Stimulated activated CD4-positive, alpha-beta T cell treated with anti-CD3 and anti-CD28 coated beads, Interleukin-4, amount 100 ng/mL, for 4 hours (primary cell): Measurements from ENCODE around the gene AJUBA.
"Not testable (repeated sequence)": the region's sequence is repeated elsewhere in the genome, so short reads cannot be mapped to it uniquely, and the experiment has no call there.

Source experiments
- DNase-seq, 2 experiments: peaks; one replicate each; pipeline ENCODE4 v3.0.0-alpha.2; 2020

Gene AJUBA

DNA sequence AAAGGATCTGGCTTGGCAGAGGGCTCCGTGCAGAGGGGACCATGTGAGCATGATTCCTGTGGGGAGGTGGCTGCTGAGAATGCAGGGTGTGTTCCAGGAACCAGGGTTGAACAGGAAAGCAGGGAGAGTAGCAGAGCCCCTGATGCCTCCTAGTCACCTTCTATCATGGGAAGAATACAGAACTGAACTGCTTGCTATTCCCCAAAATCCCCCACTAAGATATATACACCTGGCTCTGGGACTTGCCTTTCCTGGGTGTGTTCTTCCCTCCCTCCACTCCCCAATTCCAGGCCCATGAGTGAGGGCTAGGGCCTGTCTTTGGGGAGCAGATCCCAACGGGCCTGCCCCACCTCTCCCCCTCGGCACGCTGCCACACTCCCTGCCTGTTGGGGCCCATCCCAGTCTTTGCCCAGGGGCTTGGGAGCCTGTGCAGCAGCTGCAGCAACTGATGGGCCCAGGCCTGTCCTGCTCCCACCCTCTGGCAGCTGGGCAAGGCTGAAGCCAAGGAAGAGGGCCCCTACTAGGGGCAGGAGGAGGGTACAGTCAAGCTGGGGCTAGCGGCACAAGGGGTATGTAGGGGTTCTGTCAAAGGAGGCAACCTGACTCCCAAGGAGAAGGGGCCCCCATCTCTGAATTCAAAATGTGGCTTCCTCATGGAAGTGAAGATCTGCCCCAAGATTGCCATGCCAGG is 3.2 kb downstream of the AJUBA start:
- no peak for DNase-seq

- DNase-seq = no peak
Observed at GRCh38 chr14:22978487-22978837, 3.9 kb downstream of the AJUBA start.

GRCh38 chr14:22977684-22978486 is 4.5 kb downstream of the AJUBA start:
- no peak for DNase-seq

GRCh38 chr14:22977434-22977683 is 5.0 kb downstream of the AJUBA start:
- DNase-seq = no peak

DNA sequence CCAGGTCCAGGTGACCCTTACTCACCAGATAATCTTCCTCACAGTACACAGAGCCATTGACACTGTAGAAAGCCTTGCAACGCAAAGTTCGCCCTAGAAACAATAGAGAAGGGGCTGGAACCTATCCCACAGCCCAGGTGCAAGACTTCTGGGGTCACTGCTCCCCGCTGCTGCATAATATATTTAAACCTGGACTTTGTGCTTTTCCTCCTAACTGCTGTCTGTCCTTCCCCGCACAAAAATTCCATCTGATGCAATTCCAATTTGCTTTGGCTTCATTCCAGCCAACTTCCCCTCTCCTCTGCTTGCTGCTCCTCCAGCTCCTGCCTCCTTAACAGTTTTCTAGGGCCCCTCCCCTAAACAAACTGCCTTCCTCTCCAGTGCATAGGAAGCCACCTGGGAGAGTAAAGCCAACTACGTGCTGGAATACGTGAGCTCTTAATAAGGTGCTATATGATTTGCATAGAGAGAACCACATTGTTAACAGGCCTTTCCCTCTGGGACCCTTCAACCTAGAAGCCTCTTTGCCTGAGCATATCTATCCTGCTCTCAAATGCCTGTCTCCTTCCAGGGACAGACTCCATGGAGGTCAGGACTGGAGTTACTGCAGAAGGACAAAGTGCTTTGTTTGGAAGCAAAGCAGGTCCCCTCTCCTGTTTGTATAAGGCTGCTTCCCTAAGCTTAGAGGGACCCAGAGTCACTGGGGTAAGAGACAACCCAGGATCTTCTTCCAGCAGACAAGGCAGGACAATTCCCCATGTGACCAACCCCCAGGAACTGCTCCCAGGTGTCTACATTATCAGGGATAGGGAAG is 5.5 kb downstream of the AJUBA start:
- DNase-seq = no peak

DNA sequence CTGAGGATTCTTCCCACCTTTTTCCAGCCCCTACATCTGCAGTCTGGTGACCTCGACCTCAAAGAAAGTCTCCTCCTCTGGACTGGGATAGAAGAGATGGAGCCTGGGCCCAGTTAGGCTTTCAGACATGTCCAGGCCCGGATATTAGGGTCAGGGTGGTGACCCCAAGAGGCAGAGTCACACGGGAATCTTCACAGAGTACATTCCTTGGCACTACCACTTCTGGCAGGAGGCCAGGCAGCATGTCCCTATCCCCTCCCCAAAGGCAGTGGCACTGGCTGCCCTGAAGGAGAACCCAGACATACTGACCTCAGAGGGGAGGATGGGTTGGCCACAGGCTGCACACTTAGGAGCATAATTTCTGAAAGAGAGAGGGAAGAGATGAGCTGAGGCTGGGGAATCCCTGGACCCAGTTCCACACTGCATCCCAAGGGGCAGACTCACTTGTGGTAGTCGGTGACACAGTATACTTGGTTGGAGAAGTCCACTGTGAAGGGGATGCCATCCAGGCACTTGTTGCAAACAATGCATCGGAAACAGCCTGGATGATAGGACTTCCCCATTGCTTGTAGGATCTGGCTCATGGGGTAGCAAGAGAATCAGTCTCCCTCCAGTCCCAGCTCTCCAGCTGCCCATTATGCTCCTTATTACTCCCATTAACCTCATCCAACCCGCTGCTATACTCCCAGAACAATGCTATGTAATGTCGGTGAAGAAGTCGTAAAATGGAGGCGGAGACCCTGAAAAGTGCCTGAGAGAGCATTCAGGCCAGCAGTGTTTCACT is 7.6 kb downstream of the AJUBA start:
- no peak for DNase-seq

- peak; percentile 19 to 29 for DNase-seq
Observed at GRCh38 chr14:22973217-22974032, 8.9 kb downstream of the AJUBA start.

GRCh38 chr14:22972313-22972930 is 9.9 kb downstream of the AJUBA start:
- no peak for DNase-seq

GRCh38 chr14:22971152-22971551 is 11.2 kb downstream of the AJUBA start:
- no peak for DNase-seq

- no peak for DNase-seq
Observed at GRCh38 chr14:22966783-22967269, 15.5 kb downstream of the AJUBA start.

GRCh38 chr14:22965916-22966782 is 16.2 kb downstream of the AJUBA start:
- DNase-seq = not testable (repeated sequence)

- no peak for DNase-seq
Observed at GRCh38 chr14:22962061-22962676, 20.2 kb downstream of the AJUBA start.

DNA sequence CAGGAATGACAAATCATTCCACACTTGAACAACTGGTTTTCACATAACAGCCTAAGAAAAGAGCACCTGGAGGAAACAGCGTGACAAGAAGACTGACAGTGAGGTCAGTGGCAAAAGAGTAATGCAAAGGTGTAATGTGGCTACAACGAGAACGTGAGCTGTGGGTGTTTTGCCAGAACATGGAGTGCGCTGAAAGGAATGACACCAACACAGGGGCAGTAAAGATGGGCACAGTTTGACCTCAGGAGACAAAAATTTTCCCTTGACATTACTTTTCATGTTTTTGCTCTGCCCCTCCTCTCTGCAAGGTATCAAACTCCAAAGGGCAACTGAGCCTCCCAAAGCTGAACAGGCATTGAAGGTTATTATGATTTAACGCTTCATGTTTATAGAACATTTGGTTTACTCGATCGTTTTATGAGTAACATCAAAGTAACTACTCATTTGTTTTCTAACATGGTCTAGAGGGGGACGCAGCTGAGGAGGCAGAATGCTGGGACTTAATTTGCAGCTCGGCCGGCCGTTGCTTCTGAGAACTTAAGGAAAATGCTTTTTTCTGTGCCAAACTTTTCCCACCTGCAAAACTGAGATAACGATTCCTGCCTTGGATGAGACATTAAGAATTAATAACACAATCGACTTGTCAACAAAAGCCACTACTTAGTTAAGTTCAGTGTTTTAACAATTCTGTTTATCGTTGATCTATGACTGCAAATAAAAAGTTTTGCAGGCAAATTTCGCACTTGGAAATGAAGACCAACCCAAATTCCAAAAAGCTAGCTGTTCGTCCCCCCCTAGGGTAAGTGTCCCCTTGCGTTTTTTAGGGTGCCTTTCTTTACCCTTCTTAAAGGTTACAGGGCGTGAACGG is 26.4 kb downstream of the AJUBA start:
- no peak for DNase-seq

DNA sequence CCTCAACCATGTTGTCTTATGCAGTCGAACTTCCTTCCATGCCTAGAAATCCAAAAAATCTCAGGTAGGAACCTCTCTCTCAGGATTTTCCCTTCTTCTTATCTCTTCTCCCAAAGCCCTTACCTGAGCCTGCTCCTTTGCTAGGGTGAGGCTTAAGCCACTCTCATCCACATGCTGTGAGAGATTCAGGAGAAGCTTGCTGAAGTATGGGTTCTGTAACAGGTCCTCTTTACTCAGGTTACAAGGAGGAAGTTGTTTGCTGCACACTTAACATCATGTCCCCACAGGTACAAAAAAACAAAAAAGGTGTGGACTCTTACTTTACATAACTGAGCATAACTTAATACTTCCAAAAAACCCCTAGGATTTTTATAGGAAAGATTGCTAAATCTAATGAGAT is 29.9 kb downstream of the AJUBA start:
- DNase-seq = no peak

GRCh38 chr14:22951795-22952194 is 30.6 kb downstream of the AJUBA start:
- not testable (repeated sequence) for DNase-seq

- no peak for DNase-seq
Observed at GRCh38 chr14:22945642-22946041, 36.7 kb downstream of the AJUBA start.

GRCh38 chr14:22939684-22940083 is 42.7 kb downstream of the AJUBA start:
- DNase-seq = no peak

- no peak for DNase-seq
Observed at GRCh38 chr14:22935156-22935555, 47.2 kb downstream of the AJUBA start.

- no peak for DNase-seq
Observed at GRCh38 chr14:22932146-22932545, 50.2 kb downstream of the AJUBA start.
